Hepatocyte (in vitro differentiated cells): Measurements from ENCODE around the gene KRTAP12-3.

ENCODE experiments used
- EZH2 ChIP-seq: fragments of 200-600 bp; sonication (generic); IDR thresholded peaks from 2 replicates; pipeline ENCODE4 v1.6.1; 2016; ENCODE audit warnings: antibody characterized with exemption, mild to moderate bottlenecking, borderline replicate concordance
- EZH2phosphoT487 ChIP-seq: fragments of 200-600 bp; sonication (generic); IDR thresholded peaks from one replicate; pipeline ENCODE4 v1.6.1; 2018; ENCODE audit warnings: antibody characterized with exemption, mild to moderate bottlenecking, low read depth, moderate library complexity; ENCODE audit not compliant: unreplicated experiment, severe bottlenecking
- TF ChIP-seq, protein P1 (sequence below): fragments of 200-600 bp; sonication (generic); IDR thresholded peaks from 2 replicates; pipeline ENCODE4 v1.5.1; 2016; ENCODE audit warnings: antibody characterized with exemption, mild to moderate bottlenecking; ENCODE audit not compliant: poor library complexity

- TF ChIP-seq, protein P1, sequence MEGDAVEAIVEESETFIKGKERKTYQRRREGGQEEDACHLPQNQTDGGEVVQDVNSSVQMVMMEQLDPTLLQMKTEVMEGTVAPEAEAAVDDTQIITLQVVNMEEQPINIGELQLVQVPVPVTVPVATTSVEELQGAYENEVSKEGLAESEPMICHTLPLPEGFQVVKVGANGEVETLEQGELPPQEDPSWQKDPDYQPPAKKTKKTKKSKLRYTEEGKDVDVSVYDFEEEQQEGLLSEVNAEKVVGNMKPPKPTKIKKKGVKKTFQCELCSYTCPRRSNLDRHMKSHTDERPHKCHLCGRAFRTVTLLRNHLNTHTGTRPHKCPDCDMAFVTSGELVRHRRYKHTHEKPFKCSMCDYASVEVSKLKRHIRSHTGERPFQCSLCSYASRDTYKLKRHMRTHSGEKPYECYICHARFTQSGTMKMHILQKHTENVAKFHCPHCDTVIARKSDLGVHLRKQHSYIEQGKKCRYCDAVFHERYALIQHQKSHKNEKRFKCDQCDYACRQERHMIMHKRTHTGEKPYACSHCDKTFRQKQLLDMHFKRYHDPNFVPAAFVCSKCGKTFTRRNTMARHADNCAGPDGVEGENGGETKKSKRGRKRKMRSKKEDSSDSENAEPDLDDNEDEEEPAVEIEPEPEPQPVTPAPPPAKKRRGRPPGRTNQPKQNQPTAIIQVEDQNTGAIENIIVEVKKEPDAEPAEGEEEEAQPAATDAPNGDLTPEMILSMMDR = no peak
- TF ChIP-seq EZH2 (no peak), EZH2phosphoT487 (no peak)
Measured at GRCh38 chr21:44704636-44705001, 46.9 kb downstream of the KRTAP12-3 start.
